IPS-18a (cell line): Measurements from ENCODE around the gene PILRB.
"Not testable (repeated sequence)": the region's sequence is repeated elsewhere in the genome, so short reads cannot be mapped to it uniquely, and the experiment has no call there.

ENCODE experiments used
- H3K27ac ChIP-seq: one replicate; pipeline ENCODE4 v1.5.1; 2013; ENCODE audit warnings: low read length
- H3K27me3 ChIP-seq: one replicate; pipeline ENCODE4 v1.6.1; 2013; ENCODE audit warnings: mild to moderate bottlenecking, low read length; ENCODE audit not compliant: control insufficient read depth, insufficient read depth
- H3K36me3 ChIP-seq: one replicate; pipeline ENCODE4 v1.6.1; 2013; ENCODE audit warnings: low read depth, low read length; ENCODE audit not compliant: control insufficient read depth
- H3K4me1 ChIP-seq: one replicate; pipeline ENCODE4 v1.6.1; 2013; ENCODE audit warnings: low read depth, low read length; ENCODE audit not compliant: control insufficient read depth
- H3K4me3 ChIP-seq: one replicate; pipeline ENCODE4 v1.5.1; 2013; ENCODE audit warnings: low read length
- H3K9ac ChIP-seq: one replicate; pipeline ENCODE4 v1.6.1; 2013; ENCODE audit warnings: mild to moderate bottlenecking, low read length, moderate library complexity
- H3K9me3 ChIP-seq: one replicate; pipeline ENCODE4 v1.6.1; 2013; ENCODE audit warnings: low read depth, low read length; ENCODE audit not compliant: control insufficient read depth

Gene PILRB

GRCh38 chr7:100344560-100345287 is 13.2 kb upstream of the PILRB start:
- H3K9me3 ChIP-seq, H3K4me3 ChIP-seq, H3K27ac ChIP-seq, H3K4me1 ChIP-seq, H3K9ac ChIP-seq, H3K27me3 ChIP-seq: not testable (repeated sequence)
- peaks cover 49% of the 10 kb centered on the region for H3K36me3 ChIP-seq

DNA sequence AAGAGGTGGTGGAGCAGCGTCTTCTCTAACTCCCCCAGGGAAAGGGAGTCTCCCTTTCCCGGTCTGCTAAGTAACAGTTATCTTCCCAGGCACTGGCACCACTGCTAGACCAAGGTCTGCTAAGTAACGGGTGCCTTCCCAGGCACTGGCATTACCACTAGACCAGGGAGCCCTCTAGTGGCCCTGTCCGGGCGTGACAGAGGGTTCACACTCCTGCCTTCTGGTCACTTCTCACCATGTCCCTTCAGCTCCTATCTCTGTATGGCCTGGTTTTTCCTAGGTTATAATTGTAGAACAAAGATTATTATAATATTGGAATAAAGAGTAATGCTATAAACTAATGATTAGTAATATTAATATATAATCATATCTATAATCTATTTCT is 12.6 kb upstream of the PILRB start:
- not testable (repeated sequence) for H3K9me3 ChIP-seq, H3K27ac ChIP-seq, H3K9ac ChIP-seq, H3K4me3 ChIP-seq, H3K27me3 ChIP-seq, H3K4me1 ChIP-seq
- H3K36me3 ChIP-seq = peaks cover 53% of the 10 kb centered on the region

DNA sequence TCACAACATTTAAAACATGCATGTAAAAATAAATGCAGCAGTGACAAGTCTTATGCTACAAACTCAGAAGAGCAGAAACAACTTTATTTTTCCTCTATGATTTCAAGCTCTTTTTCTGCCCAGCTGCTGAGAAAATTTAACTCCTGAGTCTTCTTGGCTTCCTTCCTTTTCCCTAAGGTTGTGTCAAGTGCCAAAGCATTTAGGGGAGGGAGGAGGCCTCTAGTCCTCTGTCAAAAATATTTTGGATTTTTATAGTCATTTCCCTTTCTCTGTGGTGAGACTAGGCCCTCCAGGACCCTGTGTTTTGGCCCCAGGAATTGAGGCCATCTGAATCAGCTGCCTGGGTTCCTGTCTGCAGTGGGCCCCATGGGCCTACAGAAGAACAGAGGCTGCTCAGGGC is 11.0 kb upstream of the PILRB start:
- no peak overlapping the region for H3K4me3 ChIP-seq
- H3K27me3 ChIP-seq = no peaks in the 10 kb centered on the region
- H3K36me3 ChIP-seq = peaks cover 62% of the 10 kb centered on the region
- H3K9ac ChIP-seq = no peak overlapping the region
- H3K27ac ChIP-seq = no peak overlapping the region
- no peaks in the 10 kb centered on the region for H3K4me1 ChIP-seq
- H3K9me3 ChIP-seq = no peaks in the 10 kb centered on the region

DNA sequence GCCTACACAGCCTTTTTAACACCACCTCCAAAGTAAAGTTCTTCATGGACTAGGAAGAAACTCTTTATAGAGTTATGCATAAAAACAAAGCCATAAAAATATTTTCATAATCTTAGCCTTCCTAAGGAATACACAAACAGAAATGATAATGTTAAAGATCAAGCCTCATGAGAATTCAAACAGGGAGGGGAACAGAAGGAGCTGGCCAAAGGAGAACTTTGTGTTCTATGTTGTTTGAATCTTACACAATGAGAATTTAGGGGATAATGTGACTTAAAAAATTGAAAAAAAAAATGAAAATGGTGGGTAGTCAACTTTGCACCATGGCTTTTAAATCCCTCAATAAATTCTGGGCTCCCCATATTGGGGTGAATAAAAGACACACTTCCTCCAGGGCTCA is 9.1 kb upstream of the PILRB start:
- H3K9ac ChIP-seq = no peak overlapping the region
- no peak overlapping the region for H3K27ac ChIP-seq
- no peaks in the 10 kb centered on the region for H3K27me3 ChIP-seq
- no peaks in the 10 kb centered on the region for H3K9me3 ChIP-seq
- no peaks in the 10 kb centered on the region for H3K4me1 ChIP-seq
- no peak overlapping the region for H3K4me3 ChIP-seq
- H3K36me3 ChIP-seq = peaks cover 66% of the 10 kb centered on the region

- no peaks in the 10 kb centered on the region for H3K9me3 ChIP-seq
- H3K9ac ChIP-seq = no peak overlapping the region
- H3K4me1 ChIP-seq = no peaks in the 10 kb centered on the region
- no peak overlapping the region for H3K4me3 ChIP-seq
- no peaks in the 10 kb centered on the region for H3K27me3 ChIP-seq
- H3K36me3 ChIP-seq = peaks cover 73% of the 10 kb centered on the region
- no peak overlapping the region for H3K27ac ChIP-seq
Observed at GRCh38 chr7:100349757-100350156, 8.2 kb upstream of the PILRB start.

DNA sequence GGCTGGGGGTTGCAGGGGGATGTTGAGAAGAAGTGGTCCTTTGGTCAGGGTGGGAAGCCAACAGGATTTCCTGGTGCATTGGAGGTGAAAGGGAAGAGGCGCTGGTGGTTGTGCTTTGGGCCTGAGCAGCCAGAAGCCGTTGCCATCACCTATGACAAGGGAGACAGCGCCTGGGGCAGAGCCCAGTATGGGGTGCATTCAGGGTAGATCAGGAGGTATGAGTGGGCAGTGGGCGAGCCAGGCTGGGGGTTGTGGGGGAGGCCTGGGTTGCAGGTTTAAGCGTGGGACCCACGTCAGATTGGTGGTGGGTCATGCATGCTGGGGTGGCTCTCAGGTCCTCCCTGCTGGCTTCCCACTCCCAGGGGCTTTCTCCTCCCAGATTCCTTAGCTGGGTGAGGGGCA is 6.3 kb upstream of the PILRB start:
- Histone ChIP-seq H3K9ac (no peak overlapping the region), H3K4me1 (no peaks in the 10 kb centered on the region), H3K9me3 (no peaks in the 10 kb centered on the region), H3K27me3 (no peaks in the 10 kb centered on the region), H3K27ac (no peak overlapping the region), H3K4me3 (no peak overlapping the region), H3K36me3 (peaks cover 82% of the 10 kb centered on the region)

DNA sequence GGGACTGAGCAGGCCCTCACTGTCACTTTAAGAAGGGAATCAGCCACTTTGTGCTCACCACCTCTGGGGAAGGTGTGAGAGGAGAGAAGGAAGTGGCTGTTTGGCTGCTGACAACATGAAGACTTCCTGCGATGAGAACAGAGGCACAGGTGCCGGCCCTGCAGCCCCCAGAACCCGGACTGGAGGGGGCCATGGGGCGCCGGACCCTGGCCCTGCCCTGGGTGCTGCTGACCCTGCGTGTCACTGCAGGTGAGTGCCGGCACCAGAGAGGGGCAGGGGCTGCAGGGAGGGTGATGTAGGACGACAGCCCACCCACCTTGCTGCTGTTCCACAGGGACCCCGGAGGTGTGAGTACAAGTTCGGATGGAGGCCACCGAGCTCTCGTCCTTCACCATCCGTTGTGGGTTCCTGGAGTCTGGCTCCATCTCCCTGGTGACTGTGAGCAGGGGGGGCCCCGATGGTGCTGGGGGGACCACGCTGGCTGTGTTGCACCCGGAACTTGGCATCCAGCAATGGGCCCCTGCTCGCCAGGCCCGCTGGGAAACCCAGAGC is 5.6 kb upstream of the PILRB start:
- H3K4me1 ChIP-seq, H3K9ac ChIP-seq, H3K27ac ChIP-seq, H3K4me3 ChIP-seq, H3K9me3 ChIP-seq, H3K27me3 ChIP-seq: not testable (repeated sequence)
- peaks cover 79% of the 10 kb centered on the region for H3K36me3 ChIP-seq

GRCh38 chr7:100352984-100353684 is 4.8 kb upstream of the PILRB start:
- Histone ChIP-seq H3K4me1 (no peaks in the 10 kb centered on the region), H3K4me3 (no peak overlapping the region), H3K9ac (no peak overlapping the region), H3K27ac (no peak overlapping the region), H3K9me3 (no peaks in the 10 kb centered on the region), H3K36me3 (peaks cover 78% of the 10 kb centered on the region), H3K27me3 (no peaks in the 10 kb centered on the region)

DNA sequence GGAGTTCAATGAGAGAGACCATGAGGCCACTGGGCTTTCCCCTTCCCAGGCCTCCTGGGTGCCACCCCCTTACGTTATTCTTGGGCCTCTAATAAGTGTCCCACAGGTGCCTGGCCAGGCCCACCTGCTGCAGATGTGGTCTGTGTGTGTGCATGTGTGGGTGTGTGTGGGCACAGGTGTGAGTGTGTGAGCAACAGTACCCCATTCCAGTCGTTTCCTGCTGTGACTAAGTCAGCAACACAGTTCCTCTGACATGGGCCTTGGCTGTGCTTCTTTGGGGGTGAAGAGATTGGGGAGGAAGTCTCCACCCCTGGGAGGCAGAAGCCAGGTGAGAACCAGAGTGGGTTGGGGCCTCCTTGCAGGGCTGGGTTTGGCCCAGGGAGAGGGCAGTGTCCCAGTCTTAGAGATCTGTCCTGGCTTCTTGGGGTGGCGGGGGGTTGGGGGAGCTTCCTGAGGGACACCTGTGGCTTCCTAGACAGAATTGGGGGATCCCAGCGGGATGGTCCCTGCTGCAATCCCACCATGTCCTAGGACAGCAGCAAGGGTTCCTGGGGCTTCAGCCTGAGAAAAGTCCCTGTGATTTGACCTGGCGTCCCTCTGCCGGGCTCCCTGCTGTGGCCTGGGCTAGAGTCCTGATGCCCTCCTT is 4.1 kb upstream of the PILRB start:
- Histone ChIP-seq H3K27ac (no peak overlapping the region), H3K4me3 (no peak overlapping the region), H3K4me1 (no peaks in the 10 kb centered on the region), H3K27me3 (no peaks in the 10 kb centered on the region), H3K9me3 (no peaks in the 10 kb centered on the region), H3K9ac (no peak overlapping the region), H3K36me3 (peaks cover 80% of the 10 kb centered on the region)

DNA sequence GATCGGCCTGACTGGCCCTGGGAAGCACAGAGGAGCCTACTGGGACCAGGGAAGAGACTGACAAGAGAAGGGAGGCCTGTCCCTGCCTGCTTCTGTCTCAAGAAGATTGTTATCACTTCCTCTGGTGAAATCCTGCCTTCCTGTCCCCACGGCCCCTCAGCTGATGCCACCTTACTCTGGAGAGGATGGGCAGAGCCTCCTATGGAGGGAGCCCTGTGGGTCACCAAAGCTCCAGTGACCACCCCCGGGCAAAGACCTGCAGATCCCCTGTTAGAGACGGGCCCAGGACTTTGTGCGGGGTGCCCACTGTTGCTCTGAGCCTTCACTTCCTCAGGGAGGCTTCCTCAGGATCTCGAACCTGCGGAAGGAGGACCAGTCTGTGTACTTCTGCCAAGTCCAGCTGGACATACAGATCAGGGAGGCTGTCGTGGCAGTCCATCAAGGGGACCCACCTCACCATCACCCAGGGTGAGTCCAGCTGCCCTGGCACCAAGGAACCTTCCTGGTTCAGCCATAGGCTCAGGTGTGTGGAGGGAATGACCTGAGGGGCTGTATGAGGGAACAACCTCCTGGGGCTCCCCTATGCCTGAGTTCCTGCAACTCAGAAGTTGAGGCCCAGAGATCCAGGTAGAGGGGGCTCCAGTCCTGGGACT is 1.4 kb upstream of the PILRB start:
- H3K27me3 ChIP-seq = no peaks in the 10 kb centered on the region
- no peak overlapping the region for H3K4me3 ChIP-seq
- no peaks in the 10 kb centered on the region for H3K9me3 ChIP-seq
- H3K9ac ChIP-seq = no peak overlapping the region
- H3K36me3 ChIP-seq = peaks cover 83% of the 10 kb centered on the region
- H3K4me1 ChIP-seq = no peaks in the 10 kb centered on the region
- H3K27ac ChIP-seq = no peak overlapping the region

- peaks cover 84% of the 10 kb centered on the region for H3K36me3 ChIP-seq
- H3K4me1 ChIP-seq = no peaks in the 10 kb centered on the region
- H3K27me3 ChIP-seq = no peaks in the 10 kb centered on the region
- H3K9ac ChIP-seq = no peak overlapping the region
- H3K27ac ChIP-seq = no peak overlapping the region
- no peaks in the 10 kb centered on the region for H3K9me3 ChIP-seq
- no peak overlapping the region for H3K4me3 ChIP-seq
Observed at GRCh38 chr7:100357131-100357561, 771 bp upstream of the PILRB start.
